Right kidney (tissue), 1 donor: ENCODE data around the gene KRTAP3-1.
"Not testable (repeated sequence)": the region's sequence is repeated elsewhere in the genome, so short reads cannot be mapped to it uniquely, and the experiment has no call there.

Source experiments
- DNase-seq: peaks from one replicate; pipeline ENCODE4 v3.0.0-alpha.2; 2016

The KRTAP3-1 gene

DNA sequence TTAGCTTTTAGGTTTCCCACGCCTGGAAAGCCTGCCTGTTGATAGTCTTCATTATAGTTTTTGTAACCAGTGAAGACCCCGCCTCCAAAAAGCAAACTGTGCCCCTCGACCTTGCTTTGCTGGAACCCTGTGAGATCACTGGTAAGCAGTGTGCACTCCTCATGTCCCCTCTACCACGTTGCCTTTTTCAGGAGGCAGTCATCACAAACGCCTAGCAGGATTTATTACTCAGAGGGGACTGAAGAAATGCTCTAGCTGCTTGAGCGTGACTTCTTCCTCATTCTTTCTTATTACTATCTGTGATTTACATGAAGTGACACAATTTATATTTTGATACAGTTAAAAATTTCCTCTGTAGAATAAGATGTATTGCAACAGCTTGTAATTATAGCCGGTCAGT, 6.5 kb upstream of the KRTAP3-1 start:
- DNase-seq, result no peak

DNA sequence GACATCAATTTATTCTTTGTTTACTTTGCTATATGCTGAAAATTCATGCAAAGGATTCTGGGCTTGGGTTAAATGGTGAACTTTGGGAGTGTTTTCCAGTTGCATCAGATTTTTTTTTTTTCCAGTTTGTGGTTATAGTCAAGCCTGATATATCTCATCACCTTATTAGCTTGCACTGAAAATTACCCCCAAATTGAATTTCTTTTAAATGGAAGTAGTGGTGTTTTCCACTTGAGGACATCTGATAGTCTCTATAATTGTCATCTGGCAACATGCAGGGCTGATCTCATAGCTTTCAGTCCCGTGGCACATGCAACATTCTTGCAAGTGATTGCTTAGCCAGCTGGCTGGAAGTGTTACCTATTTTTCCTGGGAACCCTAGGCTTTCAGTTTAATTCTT, 4.7 kb upstream of the KRTAP3-1 start:
- no peak for DNase-seq

DNA sequence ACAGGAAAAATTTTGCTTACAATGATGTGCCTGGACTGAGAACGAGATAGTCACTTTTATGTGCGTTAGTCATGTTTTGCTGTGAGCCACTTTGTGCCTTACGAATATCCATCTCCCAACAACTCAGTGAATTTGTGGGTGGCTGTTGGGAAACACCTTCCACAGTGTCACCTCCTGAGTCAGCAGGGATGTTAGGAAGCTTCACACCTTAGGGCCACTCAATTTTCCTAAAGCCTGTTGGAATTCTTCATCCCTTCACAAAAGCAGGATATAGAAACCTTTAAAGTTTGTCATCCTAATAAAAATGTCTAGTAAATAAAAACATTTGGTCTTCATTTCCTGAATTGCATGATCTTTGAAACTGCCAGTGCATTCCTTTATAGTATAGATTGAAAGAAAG, 4.3 kb upstream of the KRTAP3-1 start:
- DNase-seq, result no peak

DNA sequence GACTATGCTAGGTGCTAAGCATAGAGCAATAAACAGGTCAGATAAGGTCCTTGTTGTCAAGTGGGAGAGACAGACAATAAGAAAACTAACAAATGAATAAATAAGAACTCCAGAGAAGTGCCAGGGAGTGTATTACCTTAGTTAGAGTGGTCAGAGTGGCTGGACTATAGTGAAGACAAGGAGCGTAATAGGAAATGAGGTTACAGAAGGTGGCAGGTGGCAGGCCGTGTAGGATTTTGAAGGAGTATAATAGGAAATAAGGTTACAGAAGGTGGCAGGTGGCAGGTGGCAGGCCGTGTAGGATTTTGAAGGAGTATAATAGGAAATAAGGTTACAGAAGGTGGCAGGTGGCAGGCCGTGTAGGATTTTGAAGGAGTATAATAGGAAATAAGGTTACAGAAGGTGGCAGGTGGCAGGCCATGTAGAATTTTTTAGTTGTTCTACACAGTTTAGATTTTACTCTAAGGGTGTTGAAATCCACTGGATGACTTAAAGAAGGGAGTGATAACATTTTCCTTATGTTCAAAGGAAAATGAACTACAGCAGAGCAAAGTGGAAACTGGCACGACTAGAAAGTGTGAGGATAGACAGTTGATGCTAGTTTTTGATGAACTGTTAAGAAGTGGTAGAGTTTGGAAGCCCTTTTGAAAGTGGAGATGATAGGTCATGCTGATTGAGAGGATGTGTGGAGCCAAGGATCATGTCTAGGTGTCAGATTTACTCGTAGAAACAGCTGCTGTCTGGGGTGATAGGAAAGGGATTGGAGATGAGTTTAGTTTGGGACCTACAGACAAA, 3.6 kb upstream of the KRTAP3-1 start:
- DNase-seq, result no peak

DNA sequence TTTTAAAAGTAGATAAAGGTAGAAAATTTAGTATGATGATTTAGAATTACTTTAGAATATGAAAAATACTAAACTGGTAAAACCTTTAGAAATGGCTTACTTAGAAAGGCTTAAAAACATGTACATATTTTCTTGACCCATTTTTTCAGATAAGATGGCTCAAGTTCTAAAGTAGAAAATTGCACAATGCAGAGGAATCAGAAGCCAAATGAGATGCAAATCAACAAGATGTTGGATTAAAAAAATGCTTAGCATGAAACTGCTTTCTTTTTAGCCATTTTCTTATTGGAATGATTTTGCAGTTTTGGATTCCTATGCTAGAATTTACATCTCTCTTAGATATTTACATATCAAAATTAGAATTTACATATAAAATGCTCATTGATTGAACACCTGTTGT, 1.5 kb upstream of the KRTAP3-1 start:
- no peak for DNase-seq

DNA sequence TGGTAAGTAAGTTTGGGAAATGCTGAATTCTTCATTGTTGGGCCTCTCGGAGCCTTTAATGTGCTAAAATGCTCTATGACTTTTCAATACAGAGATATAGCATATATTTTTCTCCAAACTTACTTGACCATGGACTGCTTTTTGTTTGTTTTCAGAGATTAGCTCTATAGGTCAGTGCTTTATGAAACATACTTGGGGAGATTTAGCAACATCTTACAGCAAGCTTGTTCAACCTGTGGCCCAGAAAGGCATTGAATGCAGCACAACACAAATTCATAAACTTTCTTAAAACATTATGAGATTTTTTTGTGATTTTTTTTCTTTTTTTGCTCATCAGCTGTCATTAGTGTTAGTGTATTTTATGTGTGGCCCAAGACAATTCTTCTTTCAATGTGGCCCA, 1.0 kb upstream of the KRTAP3-1 start:
- no peak for DNase-seq

DNA sequence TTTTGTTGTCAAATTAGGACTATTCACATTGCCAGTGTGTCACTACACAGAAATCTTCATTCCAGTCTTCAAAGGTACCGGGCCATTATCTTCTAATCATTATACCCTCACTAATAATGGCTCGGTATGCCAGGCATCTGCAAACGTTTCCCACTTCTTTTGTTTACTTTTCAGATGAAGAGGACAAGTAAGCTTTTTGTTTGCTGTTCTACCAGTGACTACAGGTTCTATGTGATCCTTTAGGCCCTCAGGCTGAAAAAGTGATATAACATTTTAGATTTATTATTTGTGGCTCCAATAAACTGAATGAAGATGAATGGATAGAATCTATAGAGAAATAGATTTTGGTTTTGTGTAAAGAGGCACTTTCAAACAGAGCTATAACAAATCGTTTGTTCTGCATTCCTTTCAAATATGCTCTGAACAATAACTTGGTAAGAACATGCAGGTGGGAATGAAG, 403 bp upstream of the KRTAP3-1 start:
- no peak for DNase-seq

DNA sequence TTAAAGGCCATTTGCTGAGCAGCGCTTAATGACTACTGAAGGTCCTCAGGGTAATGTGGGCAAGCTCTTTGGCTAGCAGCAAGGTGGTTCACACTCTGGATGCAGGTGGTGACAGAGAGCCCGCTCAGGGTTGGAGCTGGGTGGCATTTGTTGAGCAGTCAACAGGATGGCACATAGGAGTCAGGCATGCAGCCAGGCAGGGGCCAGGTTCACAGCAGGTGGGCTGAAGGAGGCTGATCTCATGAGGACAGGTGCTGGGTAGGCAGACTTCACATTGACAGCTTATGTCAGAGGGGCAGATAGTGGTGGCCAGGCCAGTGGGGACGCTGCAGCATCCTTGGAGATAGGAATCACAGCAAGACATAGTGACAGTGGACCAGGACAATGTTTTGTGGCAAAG, 4.5 kb downstream of the KRTAP3-1 start:
- DNase-seq, result no peak

DNA sequence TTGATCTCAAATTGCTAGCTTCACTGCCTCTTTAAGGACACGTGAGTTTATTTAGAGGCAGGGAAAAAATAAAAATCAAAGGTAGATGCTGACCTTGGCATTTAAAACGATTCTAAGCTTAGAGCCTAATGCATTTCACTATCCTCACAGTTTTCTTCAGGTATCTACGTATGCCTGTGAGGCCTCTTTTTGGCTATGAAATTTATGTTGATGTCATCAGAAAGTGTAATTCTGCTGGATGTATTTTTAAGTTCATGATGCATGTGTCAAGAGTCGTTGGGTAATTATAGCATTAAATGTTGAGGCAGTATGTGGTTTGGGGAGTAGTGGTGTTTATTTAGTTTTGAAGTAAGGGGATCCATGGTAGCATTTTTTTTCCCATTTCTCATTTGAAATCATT, 5.0 kb downstream of the KRTAP3-1 start:
- no peak for DNase-seq

DNA sequence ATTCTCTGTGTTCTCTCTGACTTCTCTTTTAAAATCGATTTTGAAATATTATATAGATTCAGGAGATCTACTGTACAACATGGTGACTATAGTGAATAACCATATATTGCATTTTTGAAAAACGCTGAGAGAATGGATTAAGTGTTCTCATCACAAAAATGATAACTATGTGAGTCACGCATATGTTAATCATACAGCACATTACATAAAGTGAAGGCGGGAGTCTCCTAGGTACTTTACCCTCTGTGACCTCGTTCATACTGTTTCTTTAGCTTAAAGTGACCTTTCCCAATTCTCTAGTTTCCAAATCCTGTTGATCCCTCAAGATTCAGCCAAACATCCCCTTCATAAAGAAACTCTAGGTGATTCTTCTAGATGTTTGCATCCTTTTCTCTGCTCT, 6.1 kb downstream of the KRTAP3-1 start:
- DNase-seq, result no peak

DNA sequence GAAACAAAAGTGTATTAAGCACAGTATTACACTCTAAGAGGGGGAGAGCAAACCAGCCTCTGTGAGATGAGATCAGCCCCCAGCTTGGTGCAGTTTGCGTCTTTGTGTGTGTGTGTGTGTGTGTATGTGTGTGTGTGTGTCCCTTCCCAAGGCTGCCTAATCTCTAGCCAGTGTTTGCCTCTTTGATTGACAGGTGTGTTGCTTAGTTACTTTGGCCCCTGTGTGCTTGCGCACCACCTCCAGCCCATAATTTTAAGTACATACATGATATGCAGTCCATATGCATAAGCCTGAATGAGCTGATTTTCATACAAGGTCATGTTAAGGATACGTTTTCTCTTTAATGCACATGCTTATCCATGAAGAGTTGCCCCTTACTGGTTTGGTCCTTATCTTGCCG, 7.1 kb downstream of the KRTAP3-1 start:
- no peak for DNase-seq

DNA sequence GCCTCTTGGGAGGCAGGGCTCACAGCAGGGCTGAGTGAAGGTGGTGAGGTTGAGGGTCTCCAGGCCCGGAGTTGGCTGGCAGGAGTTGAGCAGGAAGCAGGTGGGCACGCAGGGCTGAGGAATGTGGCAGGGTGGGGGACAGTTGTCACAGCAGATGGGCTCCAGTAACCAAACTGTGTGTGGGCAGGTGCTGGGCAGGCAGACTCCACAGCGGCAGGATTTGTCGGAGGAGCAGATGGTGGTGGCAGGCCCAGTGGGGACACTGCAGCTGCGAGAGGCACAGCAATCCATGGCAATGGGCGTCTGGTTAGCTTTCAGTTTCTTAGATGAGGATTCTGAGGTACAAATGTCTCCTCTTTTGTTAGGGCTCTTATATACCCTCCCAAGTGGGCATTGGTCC, 9.4 kb downstream of the KRTAP3-1 start, which contains the start of gene KRTAP3-2:
Gene KRTAP3-2 (minus strand): TSS at position 344 of the 400 bp plus-strand sequence. CDS start 53 bp downstream, at position 291.
- not testable (repeated sequence) for DNase-seq

DNA sequence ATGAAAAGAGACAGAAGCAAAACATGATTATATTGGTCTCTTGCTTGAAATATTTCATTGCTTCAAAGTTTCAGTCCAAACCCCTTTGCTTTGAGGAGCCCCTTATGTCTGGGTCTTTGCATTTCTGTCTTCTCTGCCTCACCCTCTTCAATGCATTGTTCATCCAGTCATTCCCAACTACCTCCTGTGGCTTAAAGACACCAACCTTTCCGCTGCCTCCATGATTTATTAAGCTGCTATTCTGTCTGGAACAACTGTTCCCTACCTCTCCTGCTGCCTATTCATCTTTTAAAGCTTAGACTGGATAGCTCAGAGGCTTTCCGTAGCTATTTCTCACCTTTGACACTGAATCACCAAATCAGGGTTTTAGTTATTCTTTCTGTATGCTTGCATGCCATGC, 11.6 kb downstream of the KRTAP3-1 start:
- no peak for DNase-seq

DNA sequence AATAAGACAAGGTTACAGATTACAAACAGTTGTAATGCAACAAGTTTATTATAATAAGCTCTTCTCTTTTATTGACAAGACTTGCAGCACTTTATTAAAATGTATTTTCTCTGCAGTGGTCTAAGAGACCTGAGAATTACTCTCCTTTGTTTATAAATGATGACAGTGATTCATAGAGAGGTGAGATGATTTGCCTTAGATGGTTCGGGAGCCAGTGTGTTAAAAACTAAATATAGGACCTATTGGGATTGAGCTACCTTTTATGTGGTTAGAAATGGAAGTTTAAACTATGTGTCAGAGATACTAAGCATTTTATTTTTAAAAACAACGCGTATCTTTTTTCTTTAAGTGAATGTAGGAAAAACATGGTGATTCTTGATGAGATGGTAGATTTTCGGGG, 12.1 kb downstream of the KRTAP3-1 start:
- no peak for DNase-seq

DNA sequence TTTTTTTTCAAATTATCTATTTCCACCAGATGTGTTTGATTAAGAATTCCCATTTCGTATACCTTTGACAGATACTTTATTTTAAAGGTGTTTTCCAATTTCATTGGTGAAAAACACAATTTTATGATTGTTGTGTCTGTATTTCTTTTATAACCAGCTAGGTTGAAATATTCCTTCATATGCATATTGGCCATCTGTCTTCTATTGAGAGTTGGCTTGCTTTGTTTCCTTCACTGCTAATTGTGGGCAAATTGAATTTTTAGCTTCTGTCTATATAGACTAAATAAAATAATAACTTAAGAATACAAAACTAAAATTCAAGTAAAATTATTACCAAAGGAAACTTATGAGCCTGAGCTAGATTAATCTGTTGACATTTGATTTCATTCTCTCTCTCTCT, 13.8 kb downstream of the KRTAP3-1 start:
- no peak for DNase-seq

DNA sequence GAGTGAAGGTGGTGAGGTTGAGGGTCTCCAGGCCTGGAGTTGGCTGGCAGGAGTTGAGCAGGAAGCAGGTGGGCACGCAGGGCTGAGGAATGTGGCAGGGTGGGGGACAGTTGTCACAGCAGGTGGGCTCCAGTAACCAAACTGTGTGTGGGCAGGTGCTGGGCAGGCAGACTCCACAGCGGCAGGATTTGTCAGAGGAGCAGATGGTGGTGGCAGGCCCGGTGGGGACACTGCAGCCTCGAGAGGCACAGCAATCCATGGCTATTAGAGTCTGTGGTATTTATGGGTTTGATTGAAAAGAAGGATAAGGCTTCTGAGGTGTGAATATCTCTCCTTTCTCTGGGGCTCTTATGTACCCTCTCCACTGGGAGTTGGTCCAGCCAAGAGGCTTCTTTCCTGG, 15.1 kb downstream of the KRTAP3-1 start, which contains the start of gene KRTAP3-3:
Gene KRTAP3-3 (minus strand): TSS at position 326 of the 400 bp plus-strand sequence. CDS start 67 bp downstream, at position 259.
- DNase-seq, result no peak

DNA sequence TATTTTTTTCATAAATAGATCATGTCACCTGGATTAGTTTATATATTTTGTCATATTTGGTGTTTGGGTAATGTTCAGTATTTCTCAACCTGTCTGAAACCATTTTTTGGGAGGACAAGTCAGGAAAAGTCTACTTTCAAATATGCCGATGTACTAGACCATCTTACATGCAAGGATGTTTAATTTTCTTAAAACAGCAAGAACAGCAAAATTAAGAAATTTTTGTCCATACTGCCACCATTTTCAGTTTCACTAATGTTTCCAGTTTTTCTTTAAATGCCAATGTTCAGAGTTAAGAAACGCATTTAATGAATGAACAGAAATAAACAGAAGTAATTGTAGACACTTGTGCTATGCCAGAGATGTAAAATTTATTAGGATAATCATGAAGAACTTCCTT, 15.8 kb downstream of the KRTAP3-1 start:
- DNase-seq, result no peak

DNA sequence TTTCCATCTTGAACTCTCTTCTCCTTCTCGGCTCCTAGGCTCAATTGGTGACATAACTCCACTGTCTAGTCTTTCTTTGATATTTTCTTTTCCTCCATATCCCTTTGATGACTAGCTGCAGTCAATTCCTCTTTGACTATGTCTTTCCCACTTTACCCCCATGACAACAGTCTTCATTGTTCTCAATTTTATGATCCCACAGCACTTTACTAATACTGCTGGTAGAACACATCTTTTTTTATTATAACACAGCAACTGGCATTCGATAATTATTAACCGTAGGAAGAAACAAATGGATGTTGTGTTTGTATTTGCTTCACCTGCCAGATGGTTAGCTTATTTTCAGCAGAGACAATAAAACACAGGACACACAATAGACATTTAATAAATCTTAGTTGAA, 16.3 kb downstream of the KRTAP3-1 start:
- DNase-seq, result no peak

DNA sequence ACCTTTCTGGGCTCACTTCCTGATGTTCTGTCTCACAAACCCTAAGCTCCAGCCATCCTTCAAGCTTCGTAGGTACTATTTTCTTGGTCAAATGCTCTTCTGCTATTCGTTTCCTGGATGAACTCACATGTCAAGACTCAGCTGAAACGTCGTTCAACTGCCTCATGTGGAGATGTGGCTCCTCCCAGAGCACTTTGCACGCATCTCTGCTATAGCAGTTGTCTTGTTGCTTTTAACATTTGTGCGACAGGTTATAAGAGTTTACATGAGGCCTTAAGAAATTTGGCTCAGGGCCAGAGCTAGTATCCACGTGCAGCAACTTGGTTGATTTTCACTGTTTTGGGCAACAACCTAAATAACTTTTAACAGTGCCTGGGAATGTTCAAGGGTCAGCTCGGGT, 22.0 kb downstream of the KRTAP3-1 start:
- DNase-seq, result no peak

DNA sequence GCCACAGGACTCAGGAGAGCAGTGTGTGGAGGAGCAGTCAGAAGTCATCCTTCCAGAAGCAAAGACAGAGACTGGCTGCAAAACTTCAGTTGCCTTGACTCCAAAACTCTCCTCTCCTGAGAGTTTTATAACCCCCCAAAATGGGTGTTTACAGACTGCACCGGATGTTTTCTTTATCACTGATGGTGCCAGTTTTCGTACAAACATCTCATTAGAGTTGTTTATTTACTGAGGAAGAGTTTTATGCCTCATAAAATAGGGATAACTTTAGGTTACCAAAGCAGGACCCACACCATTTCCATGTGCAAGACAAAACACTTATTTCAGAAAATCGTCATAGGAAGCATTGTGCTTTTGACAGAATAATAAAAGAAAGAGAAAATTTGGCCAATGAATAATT, 24.7 kb downstream of the KRTAP3-1 start, which contains the start of gene KRT40:
Gene KRT40 (minus strand): TSS at position 101 of the 400 bp plus-strand sequence. CDS start 53 bp downstream, at position 48.
- no peak for DNase-seq

DNA sequence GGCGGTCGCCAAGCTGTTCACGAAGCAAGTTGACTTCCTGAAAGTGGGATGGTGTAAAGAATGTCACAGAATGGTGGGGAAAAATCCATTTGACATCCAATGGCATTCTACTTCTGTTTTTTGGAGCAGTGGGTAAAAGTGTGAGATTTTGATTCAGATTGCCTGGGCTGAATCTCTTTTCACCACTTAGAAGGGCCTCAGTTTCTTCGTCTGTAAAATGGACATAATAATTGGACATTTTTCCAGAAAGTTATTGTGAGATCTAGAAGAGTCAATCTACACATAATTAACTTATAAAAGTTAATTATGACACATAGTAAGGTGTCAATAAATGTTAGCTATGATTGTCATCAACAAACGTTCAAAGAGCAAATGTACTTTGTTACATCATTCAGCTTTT, 27.8 kb downstream of the KRTAP3-1 start:
- no peak for DNase-seq

DNA sequence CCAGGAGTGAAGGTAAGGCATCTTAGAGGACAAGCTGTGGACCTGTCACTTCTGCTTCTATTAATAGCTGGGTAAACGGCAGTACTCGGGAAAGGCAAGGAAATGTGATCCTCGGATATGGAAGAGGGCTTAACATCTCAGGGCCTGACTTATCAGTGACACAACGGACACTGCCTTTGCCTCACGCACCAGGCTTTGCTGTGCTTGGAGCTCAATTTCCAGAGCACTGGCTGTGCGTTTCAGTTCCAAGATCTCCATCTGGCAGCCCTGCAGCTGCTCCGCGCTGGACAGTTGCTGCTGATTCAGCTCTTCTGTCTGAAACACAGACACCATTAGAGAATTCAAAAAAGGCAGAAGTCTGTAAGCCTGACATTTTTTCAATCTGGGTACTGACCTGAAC, 28.3 kb downstream of the KRTAP3-1 start:
- peak; percentile 22 for DNase-seq

DNA sequence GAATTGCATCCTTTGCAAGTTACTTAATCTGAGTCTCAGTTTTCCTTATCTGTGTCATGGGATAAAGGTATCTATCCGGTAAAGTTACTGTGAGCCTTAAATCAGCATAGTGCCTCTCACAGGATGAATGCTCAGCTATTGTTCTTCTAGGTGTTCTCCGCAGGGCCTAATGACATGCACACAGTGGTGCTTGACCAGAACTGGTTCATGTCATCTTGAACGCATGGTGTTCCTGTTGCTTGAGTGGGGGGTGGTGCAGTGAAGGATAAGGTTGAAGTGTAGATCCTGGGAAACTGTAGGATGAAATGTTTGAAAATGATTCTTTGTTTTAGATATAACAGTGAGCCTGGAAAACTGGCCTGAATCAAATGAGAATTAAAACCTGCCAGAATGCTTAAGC, 28.8 kb downstream of the KRTAP3-1 start:
- DNase-seq, result no peak

DNA sequence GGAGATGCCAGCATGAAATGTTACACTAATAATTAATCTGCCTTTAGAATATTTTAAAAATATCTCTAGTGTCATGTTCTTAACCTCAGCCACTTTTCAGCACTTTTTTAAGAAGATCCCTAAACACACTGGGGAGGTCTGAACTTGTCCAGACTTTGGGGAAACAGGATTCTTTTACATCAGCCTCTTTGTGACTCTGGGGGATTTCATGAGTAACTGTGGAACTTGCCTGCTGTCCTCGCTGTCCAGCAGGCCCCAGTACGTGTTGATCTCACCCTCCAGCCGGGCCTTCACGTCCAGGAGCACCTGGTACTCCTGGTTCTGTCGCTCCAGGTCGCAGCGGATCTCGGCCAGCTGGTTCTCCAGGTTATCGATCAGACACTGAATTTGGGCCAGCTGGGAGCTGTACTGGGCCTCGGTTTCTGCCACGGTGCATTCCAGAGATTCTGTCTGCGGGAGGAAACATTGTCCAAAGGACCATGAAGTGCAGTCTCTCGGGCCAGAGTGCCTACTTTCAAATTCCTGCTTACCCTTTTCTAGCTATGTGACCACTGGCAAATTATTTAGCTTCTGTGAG, 30.3 kb downstream of the KRTAP3-1 start:
- no peak for DNase-seq
